ENCODE results near the gene PDE5A.

Gene PDE5A

GRCh38 chr4:119627267-119628255 lies 1.0 kb downstream of the PDE5A start:
- no peak for TF ChIP-seq ZNF274 (IDR thresholded peaks at IDR 0.05; ENCODE audit: low read depth, low read length)
- peak overlapping the region; percentile 40 for H3K4me3 ChIP-seq (ENCODE audit: low read length)

- peak overlapping the region; percentile 36; the same call in 1 of the 2 replicates for H3K4me3 ChIP-seq (ENCODE audit: low read length)
- no peak for TF ChIP-seq ZNF274 (IDR thresholded peaks at IDR 0.05; ENCODE audit: low read depth, low read length)
These were observed 1.7 kb downstream of the PDE5A start for GRCh38 chr4:119626943-119627266.

GRCh38 chr4:119626420-119626819 lies 2.2 kb downstream of the PDE5A start:
- H3K4me3 ChIP-seq (ENCODE audit: low read length), result no peak overlapping the region
- TF ChIP-seq ZNF274 (IDR thresholded peaks at IDR 0.05; ENCODE audit: low read depth, low read length), result no peak

- no peak overlapping the region for H3K4me3 ChIP-seq (ENCODE audit: low read length)
- no peak for TF ChIP-seq ZNF274 (IDR thresholded peaks at IDR 0.05; ENCODE audit: low read depth, low read length)
These were observed 2.8 kb downstream of the PDE5A start for GRCh38 chr4:119625761-119626160.

GRCh38 chr4:119624356-119624755 lies 4.2 kb downstream of the PDE5A start:
- no peak for TF ChIP-seq ZNF274 (IDR thresholded peaks at IDR 0.05; ENCODE audit: low read depth, low read length)
- H3K4me3 ChIP-seq (ENCODE audit: low read length), result no peak overlapping the region

- no peak overlapping the region for H3K4me3 ChIP-seq (ENCODE audit: low read length)
- TF ChIP-seq ZNF274 (IDR thresholded peaks at IDR 0.05; ENCODE audit: low read depth, low read length), result no peak
These were observed 5.6 kb downstream of the PDE5A start for GRCh38 chr4:119623025-119623424.

DNA sequence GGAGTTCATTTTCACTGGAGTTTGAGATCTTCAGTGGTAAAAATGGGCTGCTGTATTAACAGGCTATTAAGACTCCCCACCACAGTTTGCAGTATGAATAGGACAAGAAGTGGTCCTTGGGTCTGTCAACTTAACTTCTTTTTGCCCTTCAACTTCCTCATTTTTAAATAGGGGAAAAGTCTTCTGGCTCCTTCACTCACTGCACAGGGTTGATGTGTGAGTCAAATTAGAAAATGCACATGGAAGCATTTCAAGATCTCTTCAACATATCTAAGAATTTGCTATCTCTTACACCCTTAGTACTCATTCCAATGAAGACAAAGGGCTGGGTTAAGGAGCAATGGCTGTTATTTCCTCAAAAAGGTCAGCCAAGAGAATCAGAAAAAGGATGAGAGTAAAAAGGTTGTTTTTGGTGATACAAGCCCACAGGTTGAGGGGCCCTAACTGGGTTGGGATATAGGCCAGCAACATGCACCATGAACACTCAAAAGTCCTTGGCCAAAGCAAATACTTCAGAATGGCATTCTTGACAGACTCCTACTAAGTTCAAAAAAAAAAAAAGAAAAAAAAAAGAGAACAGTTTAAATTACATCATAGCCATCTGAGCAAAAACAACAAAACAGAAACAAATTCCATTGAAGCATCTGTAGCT lies 13.4 kb downstream of the PDE5A start:
- no peak overlapping the region for H3K4me3 ChIP-seq (ENCODE audit: low read length)
- TF ChIP-seq ZNF274 (IDR thresholded peaks at IDR 0.05; ENCODE audit: low read depth, low read length), result no peak

DNA sequence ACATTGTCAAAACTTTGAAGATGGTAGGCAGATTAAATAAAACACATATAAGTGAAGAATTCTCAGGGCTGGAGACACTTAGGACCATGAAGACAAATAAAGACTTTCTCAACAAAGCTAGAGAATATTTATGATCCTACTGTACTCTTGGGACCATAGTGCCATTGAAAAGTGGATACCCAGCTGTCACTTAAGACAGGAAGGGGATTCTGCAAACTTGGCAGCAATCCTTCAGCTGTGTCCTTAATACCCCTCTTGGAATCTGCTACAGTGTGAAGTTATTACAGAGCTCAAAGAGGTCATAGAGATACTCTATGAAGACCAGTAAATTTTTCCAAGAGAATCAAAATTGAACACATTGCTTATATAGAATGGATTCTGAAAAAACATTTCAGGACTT lies 24.3 kb downstream of the PDE5A start:
- no peak for TF ChIP-seq ZNF274 (IDR thresholded peaks at IDR 0.05; ENCODE audit: low read depth, low read length)
- H3K4me3 ChIP-seq (ENCODE audit: low read length), result no peak overlapping the region

- no peak overlapping the region for H3K4me3 ChIP-seq (ENCODE audit: low read length)
- TF ChIP-seq ZNF274 (IDR thresholded peaks at IDR 0.05; ENCODE audit: low read depth, low read length), result no peak
These were observed 26.2 kb downstream of the PDE5A start for GRCh38 chr4:119602366-119602765.

DNA sequence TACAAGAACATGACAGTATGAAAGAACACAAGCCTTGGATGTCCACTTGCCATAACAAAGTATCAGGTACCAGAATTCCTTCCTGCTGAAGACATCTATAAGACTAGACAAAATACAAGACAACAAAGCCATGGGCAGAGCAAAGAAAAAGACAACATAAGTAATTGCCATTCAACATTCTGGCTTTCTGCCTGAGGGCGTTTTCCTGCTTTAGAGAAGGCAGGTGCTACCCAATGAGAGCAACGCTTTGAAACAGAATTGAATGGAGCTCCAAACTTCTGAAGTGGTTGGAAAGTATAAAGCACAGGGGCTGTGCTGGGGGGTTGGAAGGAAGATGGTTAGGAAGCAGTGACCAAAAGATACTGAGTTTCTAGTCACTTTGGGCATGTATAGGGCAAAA lies 30.1 kb downstream of the PDE5A start:
- H3K4me3 ChIP-seq (ENCODE audit: low read length), result no peak overlapping the region
- TF ChIP-seq ZNF274 (IDR thresholded peaks at IDR 0.05; ENCODE audit: low read depth, low read length), result no peak

DNA sequence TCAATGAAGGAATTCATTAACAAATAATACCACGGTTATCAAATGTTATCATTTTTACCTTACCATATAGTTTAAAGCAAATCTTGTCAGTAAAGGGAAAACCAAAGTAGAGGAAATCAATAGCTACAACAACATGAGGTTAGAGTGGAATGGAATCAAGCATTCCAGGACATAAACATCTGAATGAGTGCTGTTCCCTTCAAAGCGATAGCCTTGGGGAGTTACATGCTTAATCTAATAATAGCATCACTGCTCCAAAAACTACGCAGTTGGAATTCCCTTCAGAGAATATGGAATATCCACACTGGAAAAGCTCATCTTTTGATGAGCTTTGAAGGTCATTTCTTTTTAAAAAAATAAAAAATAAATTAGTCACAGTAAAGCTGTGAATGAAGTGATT lies 31.2 kb downstream of the PDE5A start:
- no peak overlapping the region for H3K4me3 ChIP-seq (ENCODE audit: low read length)
- no peak for TF ChIP-seq ZNF274 (IDR thresholded peaks at IDR 0.05; ENCODE audit: low read depth, low read length)

- TF ChIP-seq ZNF274 (IDR thresholded peaks at IDR 0.05; ENCODE audit: low read depth, low read length), result no peak
- no peak overlapping the region for H3K4me3 ChIP-seq (ENCODE audit: low read length)
These were observed 34.9 kb downstream of the PDE5A start for GRCh38 chr4:119593698-119594097.

- TF ChIP-seq ZNF274 (IDR thresholded peaks at IDR 0.05; ENCODE audit: low read depth, low read length), result no peak
- no peak overlapping the region for H3K4me3 ChIP-seq (ENCODE audit: low read length)
These were observed 35.8 kb downstream of the PDE5A start for GRCh38 chr4:119592830-119593229.

- no peak overlapping the region for H3K4me3 ChIP-seq (ENCODE audit: low read length)
- TF ChIP-seq ZNF274 (IDR thresholded peaks at IDR 0.05; ENCODE audit: low read depth, low read length), result no peak
These were observed 39.4 kb downstream of the PDE5A start for GRCh38 chr4:119589165-119589564.

- H3K4me3 ChIP-seq (ENCODE audit: low read length), result no peak overlapping the region
- TF ChIP-seq ZNF274 (IDR thresholded peaks at IDR 0.05; ENCODE audit: low read depth, low read length), result no peak
These were observed 40.8 kb downstream of the PDE5A start for GRCh38 chr4:119587796-119588195.
